OCI-LY1 (cell line): ENCODE measurements around the gene DDX4.

ENCODE experiments used
- CTCF ChIP-seq: fragments of 200-600 bp; sonication (generic), shearing (Covaris generic); IDR thresholded peaks from 2 replicates; pipeline ENCODE4 v1.5.1; 2017; ENCODE audit warnings: mild to moderate bottlenecking, antibody characterized with exemption, low read length, moderate library complexity, mixed read lengths
- EZH2 ChIP-seq: fragments of 200-600 bp; sonication (generic), shearing (Covaris generic); IDR thresholded peaks from 2 replicates; pipeline ENCODE4 v1.8.0; 2017; ENCODE audit warnings: borderline replicate concordance, mixed run types, mild to moderate bottlenecking, antibody characterized with exemption, low read length, moderate library complexity, mixed read lengths

DNA sequence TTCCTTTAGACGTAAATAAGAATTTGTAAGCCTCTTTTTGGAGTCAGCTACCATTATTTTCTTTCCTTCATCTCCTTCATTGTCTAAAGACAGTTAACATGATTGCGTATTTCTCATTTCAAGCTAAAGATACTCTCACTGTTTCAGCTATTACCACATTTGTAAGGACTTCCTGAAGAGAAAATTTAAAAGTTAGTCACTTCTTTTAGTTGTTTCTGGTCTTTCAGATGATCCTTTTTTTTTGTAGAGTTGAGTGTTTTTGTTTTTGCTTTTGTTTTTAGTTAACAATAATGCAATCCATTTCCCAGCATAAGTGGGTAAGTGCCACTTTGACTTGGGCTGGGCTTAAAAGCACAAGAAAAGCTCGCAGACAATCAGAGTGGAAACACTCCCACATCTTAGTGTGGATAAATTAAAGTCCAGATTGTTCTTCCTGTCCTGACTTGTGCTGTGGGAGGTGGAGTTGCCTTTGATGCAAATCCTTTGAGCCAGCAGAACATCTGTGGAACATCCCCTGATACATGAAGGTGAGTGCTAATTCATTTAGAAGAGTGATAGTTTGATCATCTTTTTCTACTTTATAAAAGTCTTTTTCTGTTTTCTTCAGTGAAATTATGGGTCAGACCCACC lies 115.3 kb downstream of the DDX4 start:
- TF ChIP-seq EZH2 (no peak), CTCF (no peak)
